ENCODE data around the gene SCAPER.

SCAPER gene

DNA sequence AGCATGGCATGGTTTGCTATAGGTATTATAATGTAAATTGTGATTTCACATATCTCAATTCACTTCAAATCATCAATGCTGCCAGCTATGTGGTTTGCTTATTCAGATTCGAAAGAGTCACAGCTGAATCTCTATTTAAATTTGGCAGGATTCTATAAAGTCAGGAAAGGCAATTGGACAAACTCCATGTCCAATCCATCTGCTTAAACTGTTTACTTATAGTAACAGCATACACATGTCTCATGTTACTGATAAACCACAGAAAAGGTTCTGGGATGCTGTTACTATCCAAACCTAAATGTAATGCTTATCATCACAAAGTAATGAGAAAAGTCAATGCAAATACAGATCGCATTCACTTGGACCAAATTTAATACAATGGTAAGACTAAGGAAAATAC lies 338.9 kb downstream of the SCAPER start:
- POLR2A ChIA-PET = no interaction called here
- no peak overlapping the region for H3K4me3 ChIP-seq (ENCODE audit: low read depth, low read length)

DNA sequence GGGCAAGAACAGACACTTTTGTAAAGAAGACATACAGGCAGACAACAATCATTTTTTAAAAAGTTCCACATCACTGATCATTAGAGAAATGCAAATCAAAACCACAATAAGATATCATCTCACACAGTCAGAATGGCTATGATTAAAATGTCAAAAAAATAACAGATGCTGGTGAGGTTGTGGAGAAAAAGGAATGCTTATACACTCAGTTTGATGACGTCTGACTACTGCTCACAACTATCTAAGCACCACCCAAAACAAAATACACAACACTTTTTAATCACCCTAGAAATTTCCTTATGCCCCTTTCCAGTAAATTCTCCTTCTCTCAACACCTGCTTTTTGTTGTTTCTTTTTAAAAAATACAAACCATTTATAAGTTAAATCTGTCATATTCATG lies 339.8 kb downstream of the SCAPER start:
- TF ChIP-seq, protein P1, sequence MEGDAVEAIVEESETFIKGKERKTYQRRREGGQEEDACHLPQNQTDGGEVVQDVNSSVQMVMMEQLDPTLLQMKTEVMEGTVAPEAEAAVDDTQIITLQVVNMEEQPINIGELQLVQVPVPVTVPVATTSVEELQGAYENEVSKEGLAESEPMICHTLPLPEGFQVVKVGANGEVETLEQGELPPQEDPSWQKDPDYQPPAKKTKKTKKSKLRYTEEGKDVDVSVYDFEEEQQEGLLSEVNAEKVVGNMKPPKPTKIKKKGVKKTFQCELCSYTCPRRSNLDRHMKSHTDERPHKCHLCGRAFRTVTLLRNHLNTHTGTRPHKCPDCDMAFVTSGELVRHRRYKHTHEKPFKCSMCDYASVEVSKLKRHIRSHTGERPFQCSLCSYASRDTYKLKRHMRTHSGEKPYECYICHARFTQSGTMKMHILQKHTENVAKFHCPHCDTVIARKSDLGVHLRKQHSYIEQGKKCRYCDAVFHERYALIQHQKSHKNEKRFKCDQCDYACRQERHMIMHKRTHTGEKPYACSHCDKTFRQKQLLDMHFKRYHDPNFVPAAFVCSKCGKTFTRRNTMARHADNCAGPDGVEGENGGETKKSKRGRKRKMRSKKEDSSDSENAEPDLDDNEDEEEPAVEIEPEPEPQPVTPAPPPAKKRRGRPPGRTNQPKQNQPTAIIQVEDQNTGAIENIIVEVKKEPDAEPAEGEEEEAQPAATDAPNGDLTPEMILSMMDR (IDR thresholded peaks at IDR 0.05; ENCODE audit: insufficient read depth, low read length, missing control alignments) = no peak
- ChIA-PET CTCF (no interaction called here), POLR2A (no interaction called here)
- DNase-seq (ENCODE audit: low read depth, low spot score) = no peak
- H3K4me3 ChIP-seq (ENCODE audit: low read depth, low read length) = no peak overlapping the region

More for the DNA sequence above, 338.9 kb downstream of the SCAPER start:
- no peak for DNase-seq (ENCODE audit: low read depth, low spot score)
- TF ChIP-seq, protein P1 (IDR thresholded peaks at IDR 0.05; ENCODE audit: insufficient read depth, low read length, missing control alignments) = no peak
- CTCF ChIA-PET = no interaction called here

DNA sequence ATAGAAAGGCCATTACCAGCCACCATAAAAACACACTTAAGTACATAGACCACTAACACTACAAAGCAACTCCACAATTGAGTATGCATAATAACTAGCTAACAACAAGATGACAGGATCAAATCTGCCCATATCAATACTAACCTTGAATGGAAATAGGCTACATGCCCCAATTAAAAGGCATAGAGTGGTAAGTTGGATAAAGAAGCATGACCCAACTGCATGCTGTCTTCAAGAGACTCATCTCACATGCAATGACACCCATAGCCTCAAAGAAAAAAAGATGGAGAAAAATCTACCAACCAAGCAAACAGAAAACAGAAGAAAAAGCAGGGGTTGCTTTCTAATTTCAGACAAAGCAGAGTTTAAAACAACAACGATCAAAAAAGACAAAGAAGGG lies 349.9 kb downstream of the SCAPER start:
- CTCF ChIA-PET = no interaction called here
- POLR2A ChIA-PET = no interaction called here
- DNase-seq (ENCODE audit: low read depth, low spot score) = no peak
- H3K4me3 ChIP-seq (ENCODE audit: low read depth, low read length) = no peak overlapping the region
- TF ChIP-seq, protein P1 (IDR thresholded peaks at IDR 0.05; ENCODE audit: insufficient read depth, low read length, missing control alignments) = no peak

DNA sequence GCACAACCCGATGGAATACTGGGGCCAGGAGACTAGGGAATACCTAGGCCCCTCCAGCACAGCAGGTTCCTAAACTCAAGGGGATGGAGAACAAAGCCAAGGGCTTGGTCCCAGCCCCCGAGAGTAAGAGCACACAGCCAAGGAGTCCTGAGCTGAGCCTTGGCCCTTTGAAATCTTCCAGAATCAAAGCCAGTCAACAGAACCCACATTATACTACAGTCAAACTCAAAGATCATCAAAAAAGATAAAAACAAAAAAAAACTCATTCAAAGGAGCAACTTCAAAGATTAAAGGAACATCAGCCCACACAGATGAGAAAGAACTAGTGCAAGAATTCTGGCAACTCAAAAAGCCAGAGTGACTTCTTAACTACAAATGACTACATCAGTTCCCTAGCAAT lies 351.6 kb downstream of the SCAPER start:
- TF ChIP-seq, protein P1 (IDR thresholded peaks at IDR 0.05; ENCODE audit: insufficient read depth, low read length, missing control alignments) = no peak
- ChIA-PET POLR2A (no interaction called here), CTCF (no interaction called here)
- no peak for DNase-seq (ENCODE audit: low read depth, low spot score)
- H3K4me3 ChIP-seq (ENCODE audit: low read depth, low read length) = no peak overlapping the region

DNA sequence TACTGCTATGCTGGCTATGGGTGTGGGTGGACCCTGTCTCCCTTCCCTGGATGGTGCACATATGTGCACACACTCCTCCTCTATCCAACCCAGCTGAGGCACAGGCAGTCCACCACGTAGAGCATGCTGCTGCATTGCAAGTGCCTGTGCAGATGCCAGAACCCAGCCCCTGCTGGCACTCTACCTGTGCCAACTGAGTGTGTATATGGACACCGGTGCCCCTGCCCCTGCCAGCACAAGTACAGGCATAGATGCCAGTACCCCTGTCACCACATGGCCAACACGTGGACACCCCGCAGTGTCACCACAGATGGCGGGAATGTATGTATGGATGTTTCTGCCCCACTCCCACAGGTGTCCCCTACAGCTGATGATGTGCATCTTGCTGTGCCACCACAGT lies 352.0 kb downstream of the SCAPER start:
- H3K4me3 ChIP-seq (ENCODE audit: low read depth, low read length) = no peak overlapping the region
- POLR2A ChIA-PET = no interaction called here
- no peak for DNase-seq (ENCODE audit: low read depth, low spot score)
- CTCF ChIA-PET = no interaction called here
- TF ChIP-seq, protein P1 (IDR thresholded peaks at IDR 0.05; ENCODE audit: insufficient read depth, low read length, missing control alignments) = no peak

DNA sequence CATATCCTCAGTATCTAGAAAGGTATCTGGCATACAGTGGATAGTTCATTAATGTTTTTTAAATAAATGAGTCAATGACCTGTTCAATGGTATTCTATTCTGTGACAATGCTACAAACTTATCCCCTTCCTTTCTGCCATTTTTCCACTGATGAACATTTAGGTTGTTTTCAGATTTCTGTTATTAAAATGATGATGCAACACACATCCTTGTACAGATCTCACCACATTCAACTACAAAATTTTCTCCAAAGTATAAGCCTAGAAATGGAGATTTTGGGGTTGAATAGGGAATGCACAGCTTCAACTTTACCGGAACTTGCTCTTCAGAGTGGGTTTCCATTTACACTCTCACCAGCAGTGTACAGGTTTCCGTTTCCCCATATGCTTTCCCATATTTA lies 358.3 kb downstream of the SCAPER start:
- no peak for DNase-seq (ENCODE audit: low read depth, low spot score)
- TF ChIP-seq, protein P1 (IDR thresholded peaks at IDR 0.05; ENCODE audit: insufficient read depth, low read length, missing control alignments) = no peak
- ChIA-PET CTCF (no interaction called here), POLR2A (no interaction called here)
- H3K4me3 ChIP-seq (ENCODE audit: low read depth, low read length) = no peak overlapping the region
